ENCODE results near the gene CHRNA5.

Gene CHRNA5

DNA sequence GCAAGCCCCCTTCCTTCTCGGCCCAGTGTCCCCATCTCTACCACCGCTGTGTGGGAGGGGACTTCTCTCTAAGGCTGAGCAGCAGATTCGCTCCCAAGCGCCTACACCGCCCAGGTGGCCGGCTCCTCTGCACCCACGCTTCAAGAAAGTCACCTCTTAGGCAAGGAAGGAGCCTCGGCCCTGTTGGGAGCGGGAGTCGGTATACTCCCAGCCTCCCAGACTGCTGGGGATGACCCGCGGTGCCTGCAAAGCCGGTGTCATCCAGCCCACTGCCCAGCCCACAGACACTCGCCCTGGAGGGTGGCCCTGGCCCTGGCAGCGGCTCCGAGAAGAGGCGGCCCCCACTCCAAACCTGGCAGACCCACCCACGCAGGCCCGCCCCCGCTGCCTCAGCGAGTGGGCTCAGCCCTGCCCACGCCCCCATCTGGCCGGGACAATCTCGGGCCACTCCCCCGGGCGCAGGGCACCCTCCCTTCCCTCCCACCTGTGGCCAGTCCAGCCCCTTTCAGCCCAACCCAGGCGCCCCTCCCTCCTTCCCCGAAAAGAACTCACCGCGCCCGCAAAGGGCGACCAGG, 75.3 kb downstream of the CHRNA5 start:
- DNase-seq (ENCODE audit: low spot score), result no peak

DNA sequence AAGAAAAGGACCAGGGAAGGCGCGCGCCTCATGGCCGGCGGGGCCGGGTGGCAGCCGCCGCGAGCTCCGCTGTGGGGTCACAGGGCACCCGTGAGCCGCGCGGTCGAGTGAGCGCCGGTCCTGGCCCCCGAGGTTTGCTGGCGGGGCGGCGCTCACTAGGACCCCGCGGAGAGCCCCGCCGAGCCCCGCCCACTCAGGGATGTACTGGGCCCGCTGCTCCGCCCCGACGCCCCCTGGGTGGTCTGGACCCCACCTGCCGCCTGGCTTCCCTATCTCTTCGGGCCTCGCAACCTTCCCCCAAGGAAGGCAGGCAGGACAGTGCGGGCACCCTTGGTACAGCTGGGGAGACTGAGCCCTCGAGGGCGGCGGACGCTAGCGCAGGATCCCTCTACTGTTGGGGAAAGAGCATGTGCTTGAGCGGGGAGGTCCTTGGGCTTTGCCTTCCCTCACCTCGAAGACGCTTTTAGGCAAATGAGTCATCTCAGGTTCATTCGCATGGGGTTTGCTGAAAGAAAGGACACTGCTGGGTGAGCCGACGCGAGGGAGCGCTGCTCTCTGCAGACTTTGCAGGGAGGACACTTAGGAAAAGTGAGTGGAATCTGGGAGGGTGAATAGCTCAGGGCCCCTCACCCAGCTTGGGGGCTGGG, 75.9 kb downstream of the CHRNA5 start, which contains the start of gene CHRNB4:
TSS of gene CHRNB4 (minus strand) at position 109 of the 647 bp plus-strand sequence. CDS start at position 32, 77 bp downstream.
- no peak for DNase-seq (ENCODE audit: low spot score)

DNA sequence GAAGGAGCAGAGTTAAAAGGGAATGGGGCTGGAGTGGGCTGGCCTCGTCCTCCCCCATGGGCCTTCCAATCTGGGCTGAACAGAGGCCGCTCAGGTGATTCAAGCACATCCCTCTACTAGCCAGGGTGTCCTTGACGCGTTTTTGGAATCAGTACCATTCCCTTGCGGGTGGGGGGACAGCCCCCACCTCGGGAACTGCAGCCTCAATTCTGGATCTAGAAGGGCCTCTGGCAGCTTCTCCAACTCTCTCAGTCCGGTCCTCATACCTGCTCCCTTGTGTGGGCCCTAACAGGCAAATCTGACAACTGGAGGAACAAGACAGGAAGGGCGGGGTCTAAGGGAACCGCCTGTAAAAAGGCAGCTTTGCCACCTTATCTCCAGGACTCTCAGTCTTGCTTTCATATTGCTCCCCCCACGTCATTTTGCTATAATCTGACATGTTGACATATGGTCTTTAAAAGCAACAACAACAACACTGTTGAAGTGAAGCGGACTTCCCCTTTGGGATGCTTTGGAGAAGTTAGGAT, 76.5 kb downstream of the CHRNA5 start:
- DNase-seq (ENCODE audit: low spot score), result no peak

DNA sequence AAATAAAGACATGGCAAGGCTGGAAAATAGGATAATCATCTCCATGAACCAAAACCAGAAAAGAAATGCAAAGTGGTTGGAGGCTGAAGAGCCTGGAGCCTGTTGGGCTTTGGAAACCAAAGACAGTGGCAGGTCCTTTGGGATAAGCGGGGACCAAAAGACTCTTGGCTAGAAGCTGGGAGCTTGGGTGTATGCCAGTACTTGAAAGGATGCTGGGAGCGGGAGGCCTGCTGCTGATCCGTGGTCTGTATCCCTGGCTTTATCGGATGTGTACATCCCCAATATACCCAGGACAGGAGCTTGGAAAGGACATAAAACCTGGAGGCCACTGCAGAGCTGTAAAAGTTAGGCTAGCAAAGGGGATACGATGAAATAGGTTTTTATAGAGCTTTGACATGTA, 77.0 kb downstream of the CHRNA5 start:
- no peak for DNase-seq (ENCODE audit: low spot score)
